IMR-90 (cell line): ENCODE data around the gene IRAK2. TPM values are rescaled to one million over a fixed set of nuclear protein-coding genes. Genes with fewer than 3 reads are reported as not detected.

Source experiments
- ATAC-seq: fragments of 200-7000 bp; cut with Tn5 transposase; 2 replicates; pipeline ENCODE4 v1.9.1; 2020; ENCODE audit warnings: low read depth, mild to moderate bottlenecking, moderate library complexity
- BruUV-seq: library from RNA; stranded (reverse); fragments of 400-500 nt; replicated peaks from 2 replicates; lab custom pipeline; 2021; lab: Mats Ljungman, UMichigan
- CTCF ChIA-PET: fragments of 300-600 bp; formaldehyde crosslinking; extraction: SDS; loops from one replicate; lab custom pipeline; 2021; ENCODE audit warnings: antibody characterized with exemption; lab: Yijun Ruan, JAX
- POLR2A ChIA-PET: fragments of 300-600 bp; sonication (Branson Sonifier 250); formaldehyde crosslinking; loops from one replicate; lab custom pipeline; 2022; ENCODE audit warnings: antibody characterized with exemption; ENCODE audit not compliant: unreplicated experiment; lab: Charles Lee
- DNase-seq: peaks from one replicate; pipeline ENCODE4 v3.0.0; 2013
- H2AFZ ChIP-seq: replicated peaks from 2 replicates; pipeline ENCODE3; 2013; ENCODE audit warnings: low read length, mild to moderate bottlenecking; ENCODE audit not compliant: poor library complexity
- H2AK5ac ChIP-seq: 2 replicates; pipeline ENCODE4 v1.6.1; 2013; ENCODE audit warnings: low read depth, low read length, inconsistent platforms
- H2AK9ac ChIP-seq: replicated peaks from 2 replicates; pipeline ENCODE3; 2013; ENCODE audit warnings: mild to moderate bottlenecking, low read depth, low read length, moderate library complexity; ENCODE audit not compliant: poor library complexity
- H2BK120ac ChIP-seq: 2 replicates; pipeline ENCODE4 v1.6.1; 2013; ENCODE audit warnings: low read depth, low read length, inconsistent platforms
- H2BK15ac ChIP-seq: 3 replicates; pipeline ENCODE4 v1.6.1; 2013; ENCODE audit warnings: low read depth, low read length, inconsistent platforms
- H2BK20ac ChIP-seq: 2 replicates; pipeline ENCODE4 v1.6.1; 2013; ENCODE audit warnings: low read depth, mild to moderate bottlenecking, inconsistent platforms, low read length, moderate library complexity
- H2BK5ac ChIP-seq: 2 replicates; pipeline ENCODE4 v1.6.1; 2013; ENCODE audit warnings: mild to moderate bottlenecking, low read depth, low read length, inconsistent platforms; ENCODE audit not compliant: poor library complexity, severe bottlenecking
- H3K14ac ChIP-seq: replicated peaks from 2 replicates; pipeline ENCODE4 v1.6.1; 2013; ENCODE audit warnings: low read depth, low read length, inconsistent platforms
- H3K18ac ChIP-seq: 2 replicates; pipeline ENCODE4 v1.6.1; 2013; ENCODE audit warnings: low read depth, low read length, control low read depth
- H3K23ac ChIP-seq: 2 replicates; pipeline ENCODE4 v1.6.1; 2013; ENCODE audit warnings: low read depth, low read length, inconsistent platforms
- H3K27ac ChIP-seq: 2 replicates; pipeline ENCODE4 v1.5.1; 2013; ENCODE audit warnings: mild to moderate bottlenecking, control low read depth, low read length; ENCODE audit not compliant: insufficient read depth
- H3K27me3 ChIP-seq: 2 replicates; pipeline ENCODE4 v1.6.1; 2013; ENCODE audit warnings: low read length; ENCODE audit not compliant: control insufficient read depth, insufficient read depth
- H3K36me3 ChIP-seq: 2 replicates; pipeline ENCODE4 v1.6.1; 2013; ENCODE audit warnings: low read length, mixed read lengths; ENCODE audit not compliant: control insufficient read depth, insufficient read depth
- H3K4ac ChIP-seq: 2 replicates; pipeline ENCODE4 v1.6.1; 2013; ENCODE audit warnings: low read depth, low read length, inconsistent platforms
- H3K4me1 ChIP-seq: 2 replicates; pipeline ENCODE4 v1.6.1; 2013; ENCODE audit warnings: low read length, mixed read lengths; ENCODE audit not compliant: control insufficient read depth, insufficient read depth
- H3K4me2 ChIP-seq: 2 replicates; pipeline ENCODE4 v1.6.1; 2013; ENCODE audit warnings: low read depth, mild to moderate bottlenecking, control low read depth, low read length, moderate library complexity
- H3K4me3 ChIP-seq: 2 replicates; pipeline ENCODE4 v1.5.1; 2013; ENCODE audit warnings: low read depth, mild to moderate bottlenecking, control low read depth, low read length, moderate library complexity; ENCODE audit not compliant: insufficient read depth
- H3K56ac ChIP-seq: 2 replicates; pipeline ENCODE4 v1.6.1; 2013; ENCODE audit warnings: low read length, inconsistent platforms; ENCODE audit not compliant: insufficient read depth; ENCODE audit errors: extremely low read depth
- H3K79me1 ChIP-seq, 2 experiments: 2 replicates each; pipeline ENCODE4 v1.6.1; 2013; ENCODE audit warnings: low read length in 2 of 2, inconsistent platforms in 1 of 2, low read depth in 1 of 2
- H3K9ac ChIP-seq: 2 replicates; pipeline ENCODE4 v1.6.1; 2013; ENCODE audit warnings: low read depth, low read length, control low read depth
- H3K9me1 ChIP-seq: 2 replicates; pipeline ENCODE4 v1.6.1; 2013; ENCODE audit warnings: low read length, inconsistent platforms; ENCODE audit not compliant: insufficient read depth
- H3K9me3 ChIP-seq: 2 replicates; pipeline ENCODE4 v1.6.1; 2013; ENCODE audit warnings: low read length; ENCODE audit not compliant: control insufficient read depth, insufficient read depth
- H4K20me1 ChIP-seq: 2 replicates; pipeline ENCODE4 v1.6.1; 2013; ENCODE audit warnings: low read length, inconsistent platforms; ENCODE audit not compliant: insufficient read depth
- H4K5ac ChIP-seq: 2 replicates; pipeline ENCODE4 v1.6.1; 2013; ENCODE audit warnings: mild to moderate bottlenecking, low read depth, low read length, control low read depth
- H4K8ac ChIP-seq, 2 experiments: 2 replicates each; pipeline ENCODE4 v1.6.1; 2013; ENCODE audit warnings: low read depth in 2 of 2, low read length in 2 of 2, control low read depth in 1 of 2, inconsistent platforms in 1 of 2
- H4K91ac ChIP-seq: 2 replicates; pipeline ENCODE4 v1.6.1; 2013; ENCODE audit warnings: low read depth, low read length, inconsistent platforms; ENCODE audit not compliant: insufficient read depth
- BHLHE40 ChIP-seq: fragments of 150-350 bp; IDR thresholded peaks from 2 replicates; pipeline ENCODE4 v1.6.1; 2016; ENCODE audit warnings: mild to moderate bottlenecking, low read depth, low read length
- CEBPB ChIP-seq: IDR thresholded peaks from 2 replicates; pipeline ENCODE4 v1.6.1; 2012; ENCODE audit warnings: low read depth, low read length, improper control_type of control experiment
- CHD1 ChIP-seq: IDR thresholded peaks from 2 replicates; pipeline ENCODE4 v1.6.1; 2012; ENCODE audit warnings: low read depth, low read length, improper control_type of control experiment
- FOS ChIP-seq: fragments of 150-350 bp; IDR thresholded peaks from 2 replicates; pipeline ENCODE4 v1.6.1; 2016; ENCODE audit warnings: low read depth, low read length
- MAFK ChIP-seq: IDR thresholded peaks from 2 replicates; pipeline ENCODE4 v1.6.1; 2012; ENCODE audit warnings: low read depth, low read length, improper control_type of control experiment
- MAZ ChIP-seq: IDR thresholded peaks from 2 replicates; pipeline ENCODE4 v1.6.1; 2012; ENCODE audit warnings: low read depth, mild to moderate bottlenecking, low read length, improper control_type of control experiment, moderate library complexity, borderline replicate concordance
- MXI1 ChIP-seq: IDR thresholded peaks from 2 replicates; pipeline ENCODE4 v1.6.1; 2012; ENCODE audit warnings: low read depth, mild to moderate bottlenecking, low read length, moderate library complexity, borderline replicate concordance
- NFE2L2 ChIP-seq: fragments of 150-350 bp; IDR thresholded peaks from 2 replicates; pipeline ENCODE4 v1.6.1; 2016; ENCODE audit warnings: low read depth, mild to moderate bottlenecking, low read length
- RAD21 ChIP-seq: IDR thresholded peaks from 2 replicates; pipeline ENCODE4 v1.6.1; 2012; ENCODE audit warnings: low read length, improper control_type of control experiment
- RCOR1 ChIP-seq: IDR thresholded peaks from 2 replicates; pipeline ENCODE4 v1.6.1; 2012; ENCODE audit warnings: mild to moderate bottlenecking, low read length, improper control_type of control experiment; ENCODE audit not compliant: insufficient replicate concordance
- SMC3 ChIP-seq: fragments of 150-350 bp; IDR thresholded peaks from 2 replicates; pipeline ENCODE4 v1.6.1; 2016; ENCODE audit warnings: low read depth, mild to moderate bottlenecking, antibody characterized with exemption, low read length, moderate library complexity
- WGBS, 2 experiments: methylation state at CpG; one replicate each; pipeline versions ENCODE4 v1.1.5 to v1.1.7; 2013; ENCODE audit warnings: missing lambda C conversion rate in 2 of 2; ENCODE audit not compliant: insufficient read length in 1 of 2; ENCODE audit errors: extremely low coverage in 2 of 2; 5-methylcytosine and 5-hydroxymethylcytosine counted together
- dilution Hi-C: fragments of 300-500 bp; cut with HindIII; formaldehyde crosslinking; loops from one replicate; pipeline ENCODE4 v1.14.3; 2018; ENCODE audit warnings: low sequenced_read_pairs; ENCODE audit not compliant: unreplicated experiment
- in situ Hi-C: fragments of 300-500 bp; cut with MboI; formaldehyde crosslinking; loops from 3 replicates; pipeline ENCODE4 v1.14.3; 2019; ENCODE audit warnings: low sequenced_read_pairs, inconsistent platforms, mixed read lengths
- intact Hi-C: fragments of 100-400 bp; cut with micrococcal nuclease; formaldehyde crosslinking; loops from 2 replicates; pipeline ENCODE4 v1.10.0; 2022
- polyA plus RNA-seq, 3 experiments: library from polyadenylated mRNA; depleted of rRNA; stranded (reverse); fragments of >200 nt; gene quantifications; 2 replicates each; pipeline ENCODE4 v1.2.3, GENCODE V29; 2012; ENCODE audit warnings: low replicate concordance in 1 of 3
- total RNA-seq: library from RNA; depleted of rRNA; stranded (reverse); fragments of >200 nt; gene quantifications from 2 replicates; pipeline ENCODE4 v1.2.3, GENCODE V29; 2012
- TF ChIP-seq, protein P1 (sequence below): conservative IDR thresholded peaks from 2 replicates; pipeline ENCODE4 v1.5.1; 2012; ENCODE audit warnings: mild to moderate bottlenecking, low read depth, low read length, improper control_type of control experiment
- TF ChIP-seq, protein P2 (sequence below): fragments of 150-350 bp; IDR thresholded peaks from 2 replicates; pipeline ENCODE4 v1.6.1; 2017; ENCODE audit warnings: mild to moderate bottlenecking, antibody characterized with exemption, low read length, low read depth

The IRAK2 gene
- total and polyA plus RNA-seq, 2 of the 4 experiments (the other 2 are of a cell fraction), result 6.9 to 8.1 TPM

DNA sequence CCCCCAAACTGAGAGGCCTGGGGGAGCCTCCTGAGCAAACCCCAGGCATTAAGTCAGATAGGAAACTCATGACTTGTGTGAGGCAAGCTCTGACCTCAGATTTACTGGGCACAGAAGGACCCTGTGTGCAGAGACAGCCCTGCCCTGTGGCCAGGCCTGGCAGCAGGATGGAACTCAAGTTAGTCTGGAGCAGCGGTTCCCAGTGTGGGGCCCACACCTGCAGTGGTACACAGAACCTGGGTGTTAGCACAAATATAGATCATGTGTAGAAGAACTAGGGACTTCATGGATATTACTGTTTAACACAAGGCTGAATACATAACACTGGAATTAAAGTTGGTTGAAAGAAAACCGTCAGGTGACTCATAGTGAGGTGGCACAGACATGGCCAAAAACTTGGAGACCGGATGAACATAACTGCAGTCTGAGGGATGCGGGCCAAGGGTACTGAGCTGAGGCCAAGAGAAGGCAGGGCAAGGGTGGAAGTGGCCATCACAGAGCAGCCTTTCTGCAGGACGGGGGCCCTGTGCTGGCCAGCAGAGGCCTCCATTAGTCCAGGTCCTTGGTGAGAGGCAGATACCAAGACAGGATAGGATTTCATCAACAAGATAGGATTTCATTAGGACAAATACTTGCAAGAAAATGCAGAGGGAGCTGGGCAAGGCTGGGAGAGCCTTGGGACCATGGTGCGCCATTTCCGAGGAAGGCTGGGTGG lies 40.9 kb downstream of the IRAK2 start:
- peak overlapping the region; percentile 95 for H3K14ac ChIP-seq
- H3K27me3 ChIP-seq, result no peaks in the 10 kb centered on the region
- H2BK120ac ChIP-seq, result peak overlapping the region; percentile 98
- H2BK5ac ChIP-seq, result peak overlapping the region; percentile 100
- peak overlapping the region; percentile 97 for H3K4ac ChIP-seq
- H3K18ac ChIP-seq, result peak overlapping the region; percentile 78
- dilution Hi-C loops, result no loop called here
- H3K79me1 ChIP-seq, result peaks cover 0 to 42% of the 10 kb centered on the region in 2 experiments; a peak in 2 of 4 replicates
- ChIA-PET POLR2A (interaction anchor here (0.6 kb wide), 1 partner anchor 62 kb away, joined by 4 read pairs; no protein-coding TSS in a partner anchor), CTCF (interaction anchor here (0.8 to 5.6 kb wide), 2 partner anchors 11 to 13 kb away, joined by 3 to 31 read pairs; no protein-coding TSS in a partner anchor)
- ATAC-seq, result peak; percentile 87
- H3K4me1 ChIP-seq, result peaks cover 22% of the 10 kb centered on the region
- peak overlapping the region; percentile 72 to 91 for H4K8ac ChIP-seq
- H3K27ac ChIP-seq, result peak overlapping the region; percentile 92
- peaks cover 4% of the 10 kb centered on the region for H3K36me3 ChIP-seq
- intact Hi-C loops, result no loop called here
- H4K5ac ChIP-seq, result peak overlapping the region; percentile 77
- BruUV-seq, result no TSS peak
- H4K91ac ChIP-seq, result peak overlapping the region; percentile 97
- no peak overlapping the region; the same call in 1 of the 2 replicates for H3K9ac ChIP-seq
- peak; percentile 95 for DNase-seq
- H2AFZ ChIP-seq, result peak overlapping the region; percentile 82
- peak overlapping the region; percentile 96 for H2AK5ac ChIP-seq
- peak overlapping the region; percentile 87 for H3K56ac ChIP-seq
- peak overlapping the region; percentile 52 for H3K4me2 ChIP-seq
- no peaks in the 10 kb centered on the region for H3K9me3 ChIP-seq
- peaks cover 28% of the 10 kb centered on the region for H3K9me1 ChIP-seq
- H4K20me1 ChIP-seq, result 0 out of 2 replicates have a peak, but pooled peaks cover 3% of the 10 kb centered on the region
- in situ Hi-C loops, result no loop called here
- H2AK9ac ChIP-seq, result peak overlapping the region; percentile 98
- WGBS, 2 experiments, result 50% methylated on average over 2 of the region's 7 CpGs; no CpG with 5 or more reads in 1 of the 2 experiments
- H3K23ac ChIP-seq, result peak overlapping the region; percentile 88
- peak overlapping the region; percentile 95 for H2BK20ac ChIP-seq
- H2BK15ac ChIP-seq, result peak overlapping the region; percentile 82; the same call in 2 of the 3 replicates
- H3K4me3 ChIP-seq, result no peak overlapping the region
- TF ChIP-seq, protein P1, sequence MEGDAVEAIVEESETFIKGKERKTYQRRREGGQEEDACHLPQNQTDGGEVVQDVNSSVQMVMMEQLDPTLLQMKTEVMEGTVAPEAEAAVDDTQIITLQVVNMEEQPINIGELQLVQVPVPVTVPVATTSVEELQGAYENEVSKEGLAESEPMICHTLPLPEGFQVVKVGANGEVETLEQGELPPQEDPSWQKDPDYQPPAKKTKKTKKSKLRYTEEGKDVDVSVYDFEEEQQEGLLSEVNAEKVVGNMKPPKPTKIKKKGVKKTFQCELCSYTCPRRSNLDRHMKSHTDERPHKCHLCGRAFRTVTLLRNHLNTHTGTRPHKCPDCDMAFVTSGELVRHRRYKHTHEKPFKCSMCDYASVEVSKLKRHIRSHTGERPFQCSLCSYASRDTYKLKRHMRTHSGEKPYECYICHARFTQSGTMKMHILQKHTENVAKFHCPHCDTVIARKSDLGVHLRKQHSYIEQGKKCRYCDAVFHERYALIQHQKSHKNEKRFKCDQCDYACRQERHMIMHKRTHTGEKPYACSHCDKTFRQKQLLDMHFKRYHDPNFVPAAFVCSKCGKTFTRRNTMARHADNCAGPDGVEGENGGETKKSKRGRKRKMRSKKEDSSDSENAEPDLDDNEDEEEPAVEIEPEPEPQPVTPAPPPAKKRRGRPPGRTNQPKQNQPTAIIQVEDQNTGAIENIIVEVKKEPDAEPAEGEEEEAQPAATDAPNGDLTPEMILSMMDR, result peak; percentile 23; the same call in 1 of the 2 replicates
- TF ChIP-seq, protein P2, sequence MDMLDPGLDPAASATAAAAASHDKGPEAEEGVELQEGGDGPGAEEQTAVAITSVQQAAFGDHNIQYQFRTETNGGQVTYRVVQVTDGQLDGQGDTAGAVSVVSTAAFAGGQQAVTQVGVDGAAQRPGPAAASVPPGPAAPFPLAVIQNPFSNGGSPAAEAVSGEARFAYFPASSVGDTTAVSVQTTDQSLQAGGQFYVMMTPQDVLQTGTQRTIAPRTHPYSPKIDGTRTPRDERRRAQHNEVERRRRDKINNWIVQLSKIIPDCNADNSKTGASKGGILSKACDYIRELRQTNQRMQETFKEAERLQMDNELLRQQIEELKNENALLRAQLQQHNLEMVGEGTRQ, result peak; percentile 66
- TF ChIP-seq NFE2L2 (no peak), BHLHE40 (peak; percentile 37; the same call in 1 of the 2 replicates), RCOR1 (no peak), MAFK (no peak), CEBPB (peak; percentile 69), SMC3 (peak; percentile 10; the same call in 1 of the 2 replicates), CHD1 (no peak), FOS (peak; percentile 93), MXI1 (no peak), RAD21 (peak; percentile 19; the same call in 1 of the 2 replicates), MAZ (0 out of 2 replicates have a peak, but pooled peaks have one; percentile 8)
